Right lobe of liver (tissue), 4 donors: ENCODE data around the gene DIRAS1.

Experiments
- POLR2A ChIP-seq: fragments of 450-650 bp; IDR thresholded peaks from one replicate; pipeline ENCODE4 v1.6.1; 2017; ENCODE audit warnings: antibody characterized with exemption, mild to moderate bottlenecking
- TF ChIP-seq, protein P1 (sequence below), 4 donors: fragments of 200-600 bp in 3 of 4; fragments of 450-650 bp in 1 of 4; IDR thresholded peaks; one replicate each; pipeline versions ENCODE4 v1.5.1 to v1.8.0; 2016 to 2022; ENCODE audit warnings: antibody characterized with exemption in 4 of 4, mild to moderate bottlenecking in 2 of 4
- donor health status: DM: no; HTN: no; CAD: no.
- donor health status: DM: no; HTN: no; CAD: no.
- donor health status: DM: no; HTN: yes; CAD: no.

DNA sequence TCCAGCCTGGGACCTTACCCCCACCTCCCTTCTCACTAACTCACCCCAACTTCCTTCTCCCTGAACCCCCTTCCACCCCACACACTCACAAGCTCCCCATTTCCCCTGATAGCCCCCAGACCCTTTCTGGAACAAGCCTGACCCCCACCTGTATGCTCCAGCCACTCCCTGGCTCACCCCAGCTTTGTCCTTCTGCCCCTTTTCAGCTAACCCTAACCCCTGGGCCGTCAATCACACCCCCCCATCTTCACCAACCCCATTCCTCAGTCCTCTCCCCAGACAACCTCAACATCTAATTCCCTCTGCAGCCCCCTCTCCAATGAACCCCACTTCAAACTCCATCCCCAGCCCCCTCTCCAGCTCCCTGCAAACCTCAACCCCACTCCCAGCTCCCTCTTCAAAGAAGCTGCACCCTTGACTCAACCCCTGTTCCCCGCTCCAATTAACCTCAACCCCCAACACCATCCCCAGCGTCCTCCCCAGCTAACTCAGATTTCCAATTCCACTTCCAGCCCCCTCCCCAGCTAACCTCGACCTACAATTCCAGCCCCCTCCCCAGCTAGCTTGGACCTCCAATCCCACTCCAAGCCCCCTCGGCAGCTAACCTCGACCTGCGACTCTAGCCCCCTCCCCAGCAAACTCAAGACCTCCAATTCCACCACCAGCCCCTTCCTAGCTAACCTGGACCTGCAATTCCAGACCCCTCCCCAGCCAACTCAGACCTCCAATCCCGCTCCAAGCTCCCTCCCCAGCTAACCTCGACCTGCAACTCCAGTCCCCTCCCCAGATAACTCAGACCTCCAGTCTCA lies 19.6 kb downstream of the DIRAS1 start:
- TF ChIP-seq POLR2A = no peak
- TF ChIP-seq, protein P1, sequence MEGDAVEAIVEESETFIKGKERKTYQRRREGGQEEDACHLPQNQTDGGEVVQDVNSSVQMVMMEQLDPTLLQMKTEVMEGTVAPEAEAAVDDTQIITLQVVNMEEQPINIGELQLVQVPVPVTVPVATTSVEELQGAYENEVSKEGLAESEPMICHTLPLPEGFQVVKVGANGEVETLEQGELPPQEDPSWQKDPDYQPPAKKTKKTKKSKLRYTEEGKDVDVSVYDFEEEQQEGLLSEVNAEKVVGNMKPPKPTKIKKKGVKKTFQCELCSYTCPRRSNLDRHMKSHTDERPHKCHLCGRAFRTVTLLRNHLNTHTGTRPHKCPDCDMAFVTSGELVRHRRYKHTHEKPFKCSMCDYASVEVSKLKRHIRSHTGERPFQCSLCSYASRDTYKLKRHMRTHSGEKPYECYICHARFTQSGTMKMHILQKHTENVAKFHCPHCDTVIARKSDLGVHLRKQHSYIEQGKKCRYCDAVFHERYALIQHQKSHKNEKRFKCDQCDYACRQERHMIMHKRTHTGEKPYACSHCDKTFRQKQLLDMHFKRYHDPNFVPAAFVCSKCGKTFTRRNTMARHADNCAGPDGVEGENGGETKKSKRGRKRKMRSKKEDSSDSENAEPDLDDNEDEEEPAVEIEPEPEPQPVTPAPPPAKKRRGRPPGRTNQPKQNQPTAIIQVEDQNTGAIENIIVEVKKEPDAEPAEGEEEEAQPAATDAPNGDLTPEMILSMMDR (IDR thresholded peaks at IDR 0.05) = no peak
